H1 (cell line): Measurements from ENCODE around the gene DYNAP. TPM values are rescaled to one million over a fixed set of nuclear protein-coding genes. Genes with fewer than 3 reads are reported as not detected.

ENCODE experiments used
- TEAD4 ChIP-seq: IDR thresholded peaks from 2 replicates; pipeline ENCODE4 v1.6.1; 2012; ENCODE audit warnings: low read depth, low read length, inconsistent platforms, mixed read lengths
- polyA plus RNA-seq, 7 experiments: library from polyadenylated mRNA; depleted of rRNA in 3 of 7; stranded (reverse) in 5 of 7; unstranded in 2 of 7; fragments of >200 nt in 5 of 7; fragments of 200-250 nt in 2 of 7; gene quantifications; 1 replicate in 5 of 7; 2 replicates in 1 of 7; 4 replicates in 1 of 7; pipeline versions ENCODE4 v1.2.1 to v1.2.3, GENCODE V29; 2011 to 2013; ENCODE audit warnings: missing spikeins in 2 of 7, mixed read lengths in 2 of 7
- total RNA-seq: library from RNA; stranded (reverse); fragmentation: NEBNext Ultra II Directional; extraction: Animal tissue kit (Norgen Biotek cat#: 25700); gene quantifications from 2 replicates; pipeline ENCODE4 v1.2.1, GENCODE V29; 2021

Gene DYNAP
- total and polyA plus RNA-seq, 2 of the 8 experiments (the other 6 are each of a cell fraction or from before 2014, with no cell fraction given), result 0.22 to 1.5 TPM

DNA sequence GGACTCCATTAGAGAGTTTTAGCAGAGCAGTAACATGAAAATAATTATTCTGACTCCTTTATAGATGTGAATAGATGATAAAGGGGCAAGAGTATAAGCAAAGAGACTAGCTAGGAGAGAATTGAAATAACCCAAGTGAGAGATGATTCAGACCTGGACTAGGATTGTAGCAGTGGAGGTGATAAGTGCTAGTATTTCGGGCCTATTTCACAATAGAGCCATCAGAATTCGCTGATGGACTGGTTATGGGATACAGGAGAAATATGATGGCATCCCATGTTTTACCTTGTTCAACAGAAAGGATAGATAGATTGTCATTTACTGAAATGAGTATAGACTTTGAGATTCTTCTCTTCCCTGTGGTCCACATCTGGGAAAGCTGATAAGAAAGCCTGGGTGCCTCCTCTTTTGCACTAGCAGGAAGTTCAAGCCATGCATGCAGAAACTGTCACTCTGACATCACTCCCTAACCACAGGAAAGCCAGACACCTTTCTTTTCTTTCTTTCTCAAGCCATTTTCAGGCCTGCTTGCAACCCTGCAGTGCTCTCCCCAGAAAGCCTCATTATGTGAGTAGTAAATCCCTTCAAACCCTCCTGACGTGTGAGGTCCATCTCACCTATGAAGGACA lies 25.3 kb downstream of the DYNAP start (continued):
- no peak for TF ChIP-seq TEAD4
